Medulla oblongata (tissue), 1 donor: ENCODE results near the gene CDH4.

Experiments used
- DNase-seq: peaks from one replicate; pipeline ENCODE4 v3.0.0-alpha.2; 2015; ENCODE audit errors: extremely low spot score

Gene CDH4

DNA sequence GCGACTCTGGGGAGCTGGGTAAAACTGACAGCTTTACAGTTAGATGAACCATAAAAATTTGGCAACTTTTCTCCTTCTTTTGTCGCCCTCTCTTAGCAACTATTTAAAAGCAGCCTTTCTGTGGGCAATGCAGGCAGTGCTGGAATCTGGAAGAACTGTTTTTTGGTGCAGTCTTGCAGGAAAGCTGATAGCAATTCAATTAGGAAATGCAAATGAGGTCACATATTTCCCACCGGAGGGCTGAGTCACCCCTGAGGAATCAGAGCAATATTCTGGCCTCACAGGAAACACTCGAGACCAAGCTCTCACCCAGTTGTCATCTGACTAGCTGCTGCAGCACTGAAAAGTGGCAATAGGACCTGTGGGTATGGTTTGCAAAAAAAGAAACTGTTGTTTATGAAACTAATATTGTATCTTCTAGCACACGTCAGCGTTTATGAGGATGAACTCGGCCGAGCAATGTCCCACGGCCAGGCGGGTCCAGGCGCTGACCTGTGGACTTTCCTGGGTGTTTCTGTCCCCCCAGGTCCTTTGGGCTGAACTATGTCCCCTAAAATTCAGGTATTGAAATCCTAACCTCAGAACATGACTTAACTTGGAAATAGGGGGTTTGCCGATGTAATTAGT, 501.4 kb downstream of the CDH4 start:
- DNase-seq = peak; percentile 37

GRCh38 chr20:61753987-61754956, 502.2 kb downstream of the CDH4 start:
- no peak for DNase-seq

- DNase-seq = no peak
These were observed 503.1 kb downstream of the CDH4 start for GRCh38 chr20:61754976-61755778.

DNA sequence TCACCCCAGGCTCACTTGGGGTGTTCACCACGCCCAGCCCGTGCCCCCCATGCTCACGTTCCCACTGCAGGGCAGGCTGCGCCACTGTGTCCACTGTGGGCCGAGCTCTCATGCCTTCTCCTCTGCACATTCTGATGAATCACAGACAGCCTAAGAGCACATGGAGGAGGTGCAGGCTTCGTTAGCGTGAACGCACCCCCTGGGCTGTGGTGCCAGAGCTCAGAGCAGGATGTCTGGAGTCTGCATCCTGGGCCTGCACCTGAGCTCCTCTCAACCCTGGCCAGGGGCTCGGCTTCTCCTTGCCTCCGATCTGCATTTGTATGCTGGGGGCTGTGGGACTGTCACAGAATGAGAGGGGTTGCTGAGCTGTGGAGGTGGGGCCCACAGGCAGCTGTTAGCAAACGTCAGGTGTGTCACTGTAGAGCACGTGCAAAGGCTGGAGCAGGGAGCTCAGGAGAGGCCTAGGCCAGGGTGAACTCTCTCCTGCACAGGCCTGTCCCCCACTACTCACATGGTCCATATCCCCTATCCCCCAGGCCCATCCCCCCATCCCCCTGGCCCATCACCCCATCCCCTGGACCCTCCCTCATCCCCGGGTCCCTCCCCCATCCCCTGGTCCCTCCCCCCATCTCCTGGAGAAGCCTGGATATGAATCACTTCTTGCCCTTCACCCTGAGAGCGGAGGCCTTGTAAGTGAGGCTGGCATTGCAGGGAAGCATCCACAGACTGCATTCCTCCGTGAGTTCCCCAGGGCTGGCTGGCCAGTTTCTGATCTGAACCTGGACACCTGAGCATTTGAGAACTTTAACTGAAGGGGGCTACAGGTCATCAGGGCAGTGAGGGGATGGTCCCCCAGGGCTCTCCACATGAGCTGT, 504.1 kb downstream of the CDH4 start:
- DNase-seq = no peak

GRCh38 chr20:61756966-61757677, 505.1 kb downstream of the CDH4 start:
- no peak for DNase-seq

DNA sequence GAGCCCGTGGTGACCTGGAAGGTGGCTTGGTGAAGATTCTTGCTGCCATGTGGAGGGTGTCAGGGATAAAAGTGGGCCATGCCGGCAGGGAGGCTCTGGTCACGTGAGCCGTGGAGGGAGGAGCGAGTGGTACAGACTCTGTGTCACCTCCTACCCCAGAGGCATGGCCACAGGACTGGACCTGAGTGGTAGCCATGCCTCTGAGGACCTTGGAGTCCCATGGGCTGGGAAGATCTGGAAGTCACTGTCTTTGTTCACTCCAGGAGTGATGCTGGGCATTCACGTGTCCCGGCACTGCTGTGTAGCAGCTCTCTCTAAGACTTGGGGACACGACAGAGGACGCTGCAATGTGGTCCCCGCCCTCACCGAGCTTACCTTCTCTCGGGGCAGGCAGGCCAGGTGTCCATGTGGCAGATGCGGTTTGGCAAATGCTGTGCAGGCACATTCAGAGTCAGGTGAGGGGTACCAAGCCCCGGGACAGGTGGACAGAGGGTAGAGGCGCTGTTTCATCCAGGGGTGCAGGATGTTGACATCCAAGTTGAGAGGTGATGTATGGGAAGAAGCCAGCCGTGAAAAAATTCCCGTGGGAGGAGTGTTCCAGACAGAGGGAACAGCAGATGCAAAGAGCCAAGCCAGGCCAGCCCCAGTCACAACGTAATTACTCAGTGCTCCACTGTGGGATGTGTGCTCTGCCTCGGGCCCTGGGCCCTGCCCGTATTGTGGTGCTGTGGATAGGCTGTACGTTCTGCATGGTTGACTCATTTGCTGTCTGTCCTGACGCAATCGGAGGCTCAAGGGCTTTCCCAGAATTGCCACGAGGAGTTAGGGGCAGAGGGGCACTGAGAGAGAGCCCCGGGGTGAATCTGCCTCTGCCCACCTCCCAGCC, 505.9 kb downstream of the CDH4 start:
- no peak for DNase-seq

GRCh38 chr20:61758564-61759200, 506.6 kb downstream of the CDH4 start:
- DNase-seq = no peak

DNA sequence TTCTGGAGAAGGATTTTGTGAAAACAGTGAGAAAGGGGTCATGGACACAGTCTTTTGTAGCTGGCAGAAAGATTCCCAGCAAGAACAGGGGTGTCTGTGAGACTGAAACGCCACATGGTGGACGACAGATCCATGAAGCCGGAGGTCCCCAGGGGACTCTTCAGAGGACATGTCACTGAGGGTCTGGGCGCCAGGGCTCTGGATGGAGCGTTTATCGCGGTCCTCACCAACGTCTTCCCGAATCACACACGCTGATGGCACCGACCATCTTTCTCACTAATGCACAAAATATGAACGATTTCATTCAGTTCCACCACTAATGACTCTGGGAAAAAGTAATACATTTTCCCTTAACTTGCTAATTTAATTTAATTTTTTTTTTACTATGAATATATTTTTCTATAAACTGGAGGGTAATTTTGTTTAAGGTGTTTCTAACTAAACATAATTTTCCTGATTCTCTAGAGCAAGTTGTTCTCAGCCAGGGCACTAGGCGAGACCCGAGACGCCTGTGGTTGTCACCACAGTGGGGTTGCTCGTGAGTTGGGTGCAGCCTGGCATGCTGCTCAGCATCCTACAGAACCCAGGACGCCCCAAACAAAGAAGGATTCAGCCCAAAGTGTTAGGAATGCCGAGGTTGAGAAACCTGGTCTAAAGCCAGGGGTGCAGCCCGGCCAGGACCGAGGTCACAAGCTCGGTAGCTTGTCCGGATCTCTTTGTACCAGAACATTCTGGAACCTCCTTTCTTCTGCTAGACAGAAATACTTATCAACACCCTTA, 507.4 kb downstream of the CDH4 start:
- peak; percentile 32 for DNase-seq

DNA sequence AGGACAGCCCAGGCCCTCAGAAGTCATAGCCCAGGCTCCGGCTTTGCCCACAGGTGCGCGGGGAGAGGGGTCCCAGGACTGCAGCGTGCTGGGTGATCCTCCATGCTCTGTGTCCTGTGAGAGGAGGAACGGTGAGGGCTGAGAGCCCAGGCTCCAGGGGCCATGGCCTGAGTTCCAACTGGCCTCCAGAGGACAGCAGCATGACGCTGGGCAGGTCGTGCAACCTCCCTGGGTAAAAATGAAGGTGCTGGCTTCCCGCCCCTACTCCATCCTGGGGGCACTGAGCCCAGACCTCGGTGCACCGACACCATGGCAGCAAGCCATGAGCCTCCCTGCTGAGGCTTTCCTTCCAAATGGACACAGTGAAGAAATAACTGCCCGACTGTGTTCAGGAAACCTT, 508.3 kb downstream of the CDH4 start:
- DNase-seq = no peak

DNA sequence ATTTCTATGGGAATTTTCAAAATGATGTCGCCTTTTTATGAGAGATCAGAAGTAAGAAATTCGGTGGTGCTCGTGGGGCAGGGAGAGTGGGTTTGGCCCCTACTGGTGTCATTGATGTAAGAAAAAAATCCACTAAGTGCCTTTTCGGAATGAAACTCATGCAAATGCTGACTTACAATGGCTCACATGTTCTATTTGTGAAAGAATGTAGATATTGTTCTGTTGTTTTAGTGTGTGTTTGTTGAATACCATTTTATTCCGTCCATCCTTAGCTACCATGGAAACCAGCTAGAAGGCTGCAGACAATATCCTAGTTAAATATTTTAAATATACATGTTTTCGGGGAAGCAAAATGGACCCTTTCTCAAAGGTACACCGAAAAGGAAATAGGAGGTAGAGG, 508.7 kb downstream of the CDH4 start:
- peak; percentile 86 for DNase-seq

GRCh38 chr20:61761453-61762166, 509.5 kb downstream of the CDH4 start:
- no peak for DNase-seq

DNA sequence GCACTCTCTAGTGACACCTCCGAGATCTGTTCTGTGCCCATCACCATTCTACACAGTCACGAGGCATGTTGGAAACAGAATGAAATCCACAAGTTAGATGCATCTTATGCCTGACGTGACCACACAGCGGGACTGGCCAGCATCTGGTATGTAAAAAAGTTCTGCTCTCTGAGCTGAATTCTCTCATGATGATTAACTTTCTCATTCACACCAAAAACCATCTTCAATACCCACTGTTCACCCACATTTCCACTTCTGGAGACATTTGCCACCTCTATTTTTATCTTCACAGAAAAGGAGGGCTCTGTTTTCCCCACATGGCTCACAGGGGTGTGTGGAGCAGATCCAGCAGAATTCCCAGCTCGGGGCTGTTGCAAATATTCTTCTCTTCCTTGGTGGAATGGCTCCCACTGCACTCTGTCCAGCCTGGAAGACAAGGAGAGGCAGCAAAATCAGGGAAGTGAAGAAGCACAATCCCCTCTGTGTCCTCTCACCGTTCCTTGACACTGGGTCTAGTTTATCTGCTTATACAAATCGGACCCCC, 510.2 kb downstream of the CDH4 start:
- peak; percentile 18 for DNase-seq

- no peak for DNase-seq
These were observed 511.1 kb downstream of the CDH4 start for GRCh38 chr20:61762886-61763739.

GRCh38 chr20:61763740-61764400, 511.8 kb downstream of the CDH4 start:
- DNase-seq = no peak

DNA sequence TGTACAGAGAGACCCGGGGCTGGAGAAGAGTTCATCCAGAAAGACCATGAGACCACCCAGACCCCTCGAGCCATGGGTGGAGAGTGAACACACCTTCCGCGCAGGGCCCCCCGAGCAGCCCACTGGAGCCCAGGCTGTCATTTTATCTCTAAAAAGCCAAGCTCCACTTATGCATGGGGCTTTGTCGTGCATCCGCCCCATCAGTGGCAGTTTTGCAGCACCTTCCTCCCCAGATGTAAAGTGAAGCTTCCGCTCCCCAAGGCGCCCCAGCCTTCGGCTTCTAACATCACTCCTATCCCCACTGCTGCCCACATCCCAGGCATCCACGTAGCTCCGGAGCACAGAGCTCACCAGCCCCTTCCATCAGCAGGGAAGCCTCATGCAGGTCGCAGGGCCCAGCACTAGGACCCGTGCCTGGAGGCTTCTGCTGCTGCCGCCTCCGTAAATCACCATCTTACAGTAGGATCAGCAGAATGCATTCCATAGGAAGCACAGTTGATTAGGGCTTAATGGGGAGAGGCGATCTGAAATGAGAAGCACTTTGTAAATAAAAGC, 512.5 kb downstream of the CDH4 start:
- DNase-seq = no peak
